H1 (cell line): ENCODE data around the gene PNCK. TPM values are rescaled to one million over a fixed set of nuclear protein-coding genes. Genes with fewer than 3 reads are reported as not detected.

Experiments used
- CTCF ChIA-PET: fragments of 300-600 bp; sonication (Branson Sonifier 250); formaldehyde crosslinking; loops from one replicate; lab custom pipeline; 2021; ENCODE audit not compliant: partially characterized antibody; lab: Charles Lee
- POLR2A ChIA-PET: fragments of 300-600 bp; sonication (Branson Sonifier 250); formaldehyde crosslinking; loops from one replicate; lab custom pipeline; 2021; ENCODE audit warnings: inconsistent platforms; ENCODE audit not compliant: partially characterized antibody; lab: Charles Lee
- DNase-seq, 2 experiments: peaks; one replicate each; pipeline versions ENCODE4 v3.0.0 to v3.0.0-alpha.2; 2010 to 2022; ENCODE audit warnings: low spot score in 2 of 2, low read depth in 1 of 2, mixed read lengths in 1 of 2
- FAIRE-seq: peaks from 2 replicates; lab custom pipeline; 2011; peaks lifted over from hg19 to GRCh38; lab: Jason Lieb, UNC
- H2AFZ ChIP-seq: 2 replicates; pipeline ENCODE4 v1.8.1; 2012; ENCODE audit warnings: low read length, inconsistent platforms
- H2AK5ac ChIP-seq: 2 replicates; pipeline ENCODE4 v1.6.1; 2013; ENCODE audit warnings: low read depth, low read length
- H2BK120ac ChIP-seq: replicated peaks from 2 replicates; pipeline ENCODE3; 2013; ENCODE audit warnings: low read depth, low read length, inconsistent platforms
- H2BK12ac ChIP-seq: 2 replicates; pipeline ENCODE4 v1.6.1; 2013; ENCODE audit warnings: low read depth, low read length
- H2BK15ac ChIP-seq: 2 replicates; pipeline ENCODE4 v1.6.1; 2013; ENCODE audit warnings: low read length
- H2BK20ac ChIP-seq: 2 replicates; pipeline ENCODE4 v1.6.1; 2013; ENCODE audit warnings: low read length
- H2BK5ac ChIP-seq: 2 replicates; pipeline ENCODE4 v1.6.1; 2013; ENCODE audit warnings: low read depth, low read length
- H3K14ac ChIP-seq: 2 replicates; pipeline ENCODE4 v1.6.1; 2013; ENCODE audit warnings: inconsistent platforms; ENCODE audit not compliant: insufficient read length
- H3K18ac ChIP-seq: 2 replicates; pipeline ENCODE4 v1.6.1; 2013; ENCODE audit warnings: low read length; ENCODE audit errors: extremely low read depth
- H3K23ac ChIP-seq: 2 replicates; pipeline ENCODE4 v1.6.1; 2013; ENCODE audit warnings: inconsistent platforms; ENCODE audit not compliant: insufficient read length
- H3K23me2 ChIP-seq: 2 replicates; pipeline ENCODE4 v1.6.1; 2013; ENCODE audit warnings: low read depth, low read length
- H3K27ac ChIP-seq: 2 replicates; pipeline ENCODE4 v1.6.1; 2011; ENCODE audit warnings: low read depth, low read length, inconsistent platforms
- H3K27me3 ChIP-seq, 4 experiments: replicated peaks in 1 of 4; 1 replicate in 1 of 4; 2 replicates in 3 of 4; pipeline versions ENCODE4 v1.6.1 to v1.8.1; 2011 to 2013; ENCODE audit warnings: low read length in 3 of 4, mild to moderate bottlenecking in 3 of 4, inconsistent platforms in 2 of 4, mixed read lengths in 2 of 4, moderate library complexity in 1 of 4; ENCODE audit not compliant: control insufficient read depth in 3 of 4, insufficient read depth in 3 of 4; ENCODE audit errors: extremely low read depth in 1 of 4
- H3K36me3 ChIP-seq, 4 experiments: 2 replicates each; pipeline versions ENCODE4 v1.6.1 to v1.8.1; 2011 to 2013; ENCODE audit warnings: mild to moderate bottlenecking in 4 of 4, low read length in 3 of 4, moderate library complexity in 2 of 4, control low read depth in 1 of 4, inconsistent platforms in 1 of 4; ENCODE audit not compliant: insufficient read depth in 4 of 4, control insufficient read depth in 2 of 4
- H3K4ac ChIP-seq: replicated peaks from 2 replicates; pipeline ENCODE3; 2013; ENCODE audit warnings: low read length, low read depth, mixed read lengths, inconsistent platforms; ENCODE audit not compliant: insufficient read length
- H3K4me1 ChIP-seq, 4 experiments: replicated peaks in 1 of 4; 1 replicate in 1 of 4; 2 replicates in 3 of 4; pipeline versions ENCODE4 v1.6.1 to v1.8.1; 2011 to 2013; ENCODE audit warnings: low read length in 3 of 4, inconsistent platforms in 2 of 4, mixed read lengths in 1 of 4; ENCODE audit not compliant: insufficient read depth in 4 of 4, control insufficient read depth in 3 of 4
- H3K4me2 ChIP-seq, 2 experiments: 2 replicates each; pipeline versions ENCODE4 v1.6.1 to v1.8.1; 2011 to 2013; ENCODE audit warnings: low read depth in 2 of 2, low read length in 2 of 2, control low read depth in 1 of 2, inconsistent platforms in 1 of 2, mild to moderate bottlenecking in 1 of 2; ENCODE audit not compliant: insufficient read depth in 1 of 2
- H3K4me3 ChIP-seq, 4 experiments: fragments of 200-600, 300-600 bp in 1 of 4; sonication (generic), shearing (Covaris generic), sonication (Bioruptor Twin) in 1 of 4; 2 replicates each; pipeline versions ENCODE4 v1.5.1 to v1.8.1; 2011 to 2016; ENCODE audit warnings: low read length in 4 of 4, low read depth in 3 of 4, control low read depth in 2 of 4, inconsistent platforms in 2 of 4, mild to moderate bottlenecking in 2 of 4, mixed read lengths in 1 of 4, moderate library complexity in 1 of 4; ENCODE audit not compliant: insufficient read depth in 2 of 4; ENCODE audit errors: extremely low read depth in 1 of 4
- H3K56ac ChIP-seq: replicated peaks from 2 replicates; pipeline ENCODE3; 2013; ENCODE audit warnings: low read depth, mild to moderate bottlenecking, mixed read lengths, low read length, inconsistent platforms; ENCODE audit not compliant: insufficient read length
- H3K79me1 ChIP-seq: 2 replicates; pipeline ENCODE4 v1.6.1; 2013; ENCODE audit warnings: low read depth, low read length, control low read depth
- H3K79me2 ChIP-seq, 2 experiments: 2 replicates each; pipeline versions ENCODE4 v1.6.1 to v1.8.1; 2012 to 2013; ENCODE audit warnings: low read length in 2 of 2, mild to moderate bottlenecking in 2 of 2, inconsistent platforms in 1 of 2; ENCODE audit not compliant: insufficient read depth in 2 of 2, control insufficient read depth in 1 of 2
- H3K9ac ChIP-seq, 4 experiments: replicated peaks in 1 of 4; 1 replicate in 1 of 4; 2 replicates in 3 of 4; pipeline versions ENCODE4 v1.6.1 to v1.8.1; 2011 to 2013; ENCODE audit warnings: low read depth in 3 of 4, low read length in 3 of 4, control low read depth in 2 of 4, mild to moderate bottlenecking in 2 of 4, moderate library complexity in 2 of 4, inconsistent platforms in 1 of 4; ENCODE audit errors: extremely low read depth in 1 of 4
- H3K9me3 ChIP-seq, 2 experiments: 2 replicates each; pipeline versions ENCODE4 v1.6.1 to v1.8.1; 2012 to 2013; ENCODE audit warnings: mild to moderate bottlenecking in 2 of 2, moderate library complexity in 2 of 2, control low read depth in 1 of 2, inconsistent platforms in 1 of 2, low read depth in 1 of 2, low read length in 1 of 2, mixed read lengths in 1 of 2; ENCODE audit not compliant: insufficient read depth in 2 of 2
- H4K20me1 ChIP-seq, 2 experiments: replicated peaks in 1 of 2; 2 replicates each; pipeline versions ENCODE3 to v1.8.1; 2011 to 2013; ENCODE audit warnings: inconsistent platforms in 2 of 2, low read length in 2 of 2, mild to moderate bottlenecking in 1 of 2; ENCODE audit not compliant: insufficient read depth in 2 of 2, control insufficient read depth in 1 of 2
- H4K5ac ChIP-seq: 2 replicates; pipeline ENCODE4 v1.6.1; 2013; ENCODE audit warnings: low read length, low read depth, mixed read lengths, inconsistent platforms; ENCODE audit not compliant: insufficient read length
- H4K8ac ChIP-seq: 2 replicates; pipeline ENCODE4 v1.8.0; 2013; ENCODE audit warnings: mild to moderate bottlenecking, moderate library complexity, low read length, inconsistent platforms; ENCODE audit not compliant: insufficient read depth; ENCODE audit errors: extremely low read depth
- H4K91ac ChIP-seq: replicated peaks from 2 replicates; pipeline ENCODE3; 2013; ENCODE audit warnings: low read length, mixed read lengths, inconsistent platforms; ENCODE audit not compliant: insufficient read length
- CEBPB ChIP-seq: IDR thresholded peaks from 2 replicates; pipeline ENCODE4 v1.6.1; 2012; ENCODE audit warnings: low read depth, low read length
- CTBP2 ChIP-seq: IDR thresholded peaks from 2 replicates; pipeline ENCODE4 v1.7.0; 2011; ENCODE audit warnings: borderline replicate concordance, mild to moderate bottlenecking, moderate library complexity, mixed read lengths, low read length; ENCODE audit not compliant: insufficient read depth, insufficient read length
- E2F6 ChIP-seq: IDR thresholded peaks from 2 replicates; pipeline ENCODE4 v1.6.1; 2012; ENCODE audit warnings: inconsistent platforms
- EP300 ChIP-seq, 2 experiments: IDR thresholded peaks; 1 replicate in 1 of 2; 2 replicates in 1 of 2; pipeline ENCODE4 v1.6.1; 2011 to 2012; ENCODE audit warnings: low read depth in 2 of 2, low read length in 2 of 2, mild to moderate bottlenecking in 2 of 2, borderline replicate concordance in 1 of 2, inconsistent platforms in 1 of 2, moderate library complexity in 1 of 2
- EZH2 ChIP-seq: fragments of 200-600 bp; sonication (generic); IDR thresholded peaks from 2 replicates; pipeline ENCODE4 v1.7.1; 2012; ENCODE audit warnings: low read depth, mild to moderate bottlenecking, moderate library complexity, low read length, inconsistent platforms; ENCODE audit not compliant: severe bottlenecking
- FOSL1 ChIP-seq: IDR thresholded peaks from 2 replicates; pipeline ENCODE4 v1.6.1; 2011; ENCODE audit warnings: mild to moderate bottlenecking, low read depth, low read length, moderate library complexity; ENCODE audit not compliant: insufficient read depth
- HDAC6 ChIP-seq: IDR thresholded peaks from one replicate; pipeline ENCODE4 v1.7.1; 2012; ENCODE audit warnings: low read depth, mild to moderate bottlenecking, inconsistent platforms, low read length, moderate library complexity
- JUN ChIP-seq: IDR thresholded peaks from 2 replicates; pipeline ENCODE4 v1.6.1; 2011; ENCODE audit warnings: low read depth, mild to moderate bottlenecking, improper control_type of control experiment, low read length
- JUND ChIP-seq: IDR thresholded peaks from 2 replicates; pipeline ENCODE4 v1.6.1; 2011; ENCODE audit warnings: mild to moderate bottlenecking, improper control_type of control experiment, low read length
- RBBP5 ChIP-seq: IDR thresholded peaks from 2 replicates; pipeline ENCODE4 v1.7.1; 2012; ENCODE audit warnings: low read depth, mild to moderate bottlenecking, inconsistent platforms, low read length, moderate library complexity, borderline replicate concordance
- SP4 ChIP-seq: IDR thresholded peaks from 2 replicates; pipeline ENCODE4 v1.6.1; 2012; ENCODE audit warnings: low read length, inconsistent platforms
- TBP ChIP-seq: IDR thresholded peaks from 2 replicates; pipeline ENCODE4 v1.6.1; 2011; ENCODE audit warnings: low read depth, low read length, improper control_type of control experiment
- TEAD4 ChIP-seq: IDR thresholded peaks from 2 replicates; pipeline ENCODE4 v1.6.1; 2012; ENCODE audit warnings: low read depth, low read length, inconsistent platforms, mixed read lengths
- WGBS, 2 experiments: shearing (Covaris generic) in 1 of 2; methylation state at CpG; one replicate each; pipeline versions ENCODE4 v1.1.6 to v1.1.7; 2013 to 2015; ENCODE audit warnings: low lambda C conversion rate in 2 of 2, mixed read lengths in 2 of 2, inconsistent platforms in 1 of 2, low coverage in 1 of 2, missing lambda C conversion rate in 1 of 2; ENCODE audit not compliant: insufficient replicate concordance in 2 of 2, insufficient coverage in 1 of 2, insufficient read length in 1 of 2; ENCODE audit errors: extremely low coverage in 1 of 2, missing lambda C conversion rate in 1 of 2; 5-methylcytosine and 5-hydroxymethylcytosine counted together
- polyA plus RNA-seq, 7 experiments: library from polyadenylated mRNA; depleted of rRNA in 3 of 7; stranded (reverse) in 5 of 7; unstranded in 2 of 7; fragments of >200 nt in 5 of 7; fragments of 200-250 nt in 2 of 7; gene quantifications; 1 replicate in 5 of 7; 2 replicates in 1 of 7; 4 replicates in 1 of 7; pipeline versions ENCODE4 v1.2.1 to v1.2.3, GENCODE V29; 2011 to 2013; ENCODE audit warnings: missing spikeins in 2 of 7, mixed read lengths in 2 of 7
- total RNA-seq: library from RNA; stranded (reverse); fragmentation: NEBNext Ultra II Directional; extraction: Animal tissue kit (Norgen Biotek cat#: 25700); gene quantifications from 2 replicates; pipeline ENCODE4 v1.2.1, GENCODE V29; 2021

Gene PNCK
- total and polyA plus RNA-seq, 2 of the 8 experiments (the other 6 are each of a cell fraction or from before 2014, with no cell fraction given) = 6.2 to 6.3 TPM

DNA sequence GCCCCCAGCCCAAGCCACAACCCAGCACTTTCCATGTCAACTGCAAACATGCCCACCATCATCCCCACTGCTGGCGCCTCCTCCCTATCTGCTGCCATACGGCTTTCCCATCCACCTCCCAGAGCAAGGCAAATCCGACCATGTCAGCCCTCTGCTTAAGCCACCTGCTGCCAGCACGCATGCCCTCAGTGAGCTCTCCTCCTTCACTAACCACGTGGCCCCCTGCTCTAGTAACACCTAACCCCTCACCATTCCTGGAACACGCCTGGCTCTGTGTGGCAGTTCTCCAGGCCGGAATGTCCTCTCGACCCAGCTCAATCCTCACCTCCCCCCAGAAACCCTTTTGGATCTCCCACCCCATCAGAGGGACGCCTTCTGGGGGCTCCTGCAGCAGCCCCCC is 33.2 kb upstream of the PNCK start:
- Histone ChIP-seq H3K27ac (no peak overlapping the region), H3K9me3 (no peaks in the 10 kb centered on the region), H4K5ac (no peak overlapping the region), H2AK5ac (no peak overlapping the region), H3K14ac (no peak overlapping the region), H4K20me1 (no peaks in the 10 kb centered on the region), H2BK120ac (no peak overlapping the region), H2BK15ac (no peak overlapping the region), H3K36me3 (peaks cover 0 to 24% (median 6%) of the 10 kb centered on the region in 4 experiments; a peak in 4 of 8 replicates), H4K8ac (no peak overlapping the region), H3K56ac (no peak overlapping the region), H2AFZ (no peak overlapping the region), H2BK5ac (no peak overlapping the region), H3K4me2 (no peak overlapping the region), H2BK20ac (no peak overlapping the region), H2BK12ac (no peak overlapping the region), H3K23ac (no peak overlapping the region), H3K4ac (no peak overlapping the region), H3K4me1 (peaks cover 0 to 2% (median 0%) of the 10 kb centered on the region in 4 experiments; a peak in 3 of 7 replicates), H3K23me2 (no peaks in the 10 kb centered on the region), H3K4me3 (no peak overlapping the region), H3K9ac (no peak overlapping the region), H3K79me2 (no peaks in the 10 kb centered on the region), H3K79me1 (no peaks in the 10 kb centered on the region), H3K18ac (no peak overlapping the region), H3K27me3 (no peaks in the 10 kb centered on the region), H4K91ac (no peak overlapping the region)
- CTCF ChIA-PET = interaction anchor here (1.6 to 2.8 kb wide), 3 partner anchors 20 to 39 kb away, joined by 4 to 9 read pairs (median 6); partner anchors contain the start of gene SLC6A8
- DNase-seq = no peak
- POLR2A ChIA-PET = interaction anchor here (1.7 kb wide), 1 partner anchor 20 kb away, joined by 6 read pairs; the partner anchor contains the start of gene SLC6A8
- no peak for FAIRE-seq
- WGBS, 2 experiments = 96% methylated on average over 4 of the region's 9 CpGs; no CpG with 5 or more reads in 1 of the 2 experiments
- TF ChIP-seq TEAD4 (no peak), JUND (no peak), SP4 (no peak), EZH2 (no peak), FOSL1 (no peak), HDAC6 (no peak), RBBP5 (no peak), E2F6 (no peak), CTBP2 (no peak), TBP (no peak), CEBPB (no peak), JUN (no peak), EP300 (IDR thresholded peaks at IDR 0.05; ENCODE audit: borderline replicate concordance in 1 of 2, low read depth in 2 of 2, low read length in 2 of 2) (no peak)
